Iris pigment epithelial cell (primary cell): Measurements from ENCODE around the gene DHRS1.
A peak's percentile ranks its signal among the peaks of the same experiment; 100 is the strongest.

Experiments used
- DNase-seq: peaks from one replicate; pipeline ENCODE4 v3.0.0-alpha.2; 2011; ENCODE audit warnings: low read depth

DHRS1 gene

DNA sequence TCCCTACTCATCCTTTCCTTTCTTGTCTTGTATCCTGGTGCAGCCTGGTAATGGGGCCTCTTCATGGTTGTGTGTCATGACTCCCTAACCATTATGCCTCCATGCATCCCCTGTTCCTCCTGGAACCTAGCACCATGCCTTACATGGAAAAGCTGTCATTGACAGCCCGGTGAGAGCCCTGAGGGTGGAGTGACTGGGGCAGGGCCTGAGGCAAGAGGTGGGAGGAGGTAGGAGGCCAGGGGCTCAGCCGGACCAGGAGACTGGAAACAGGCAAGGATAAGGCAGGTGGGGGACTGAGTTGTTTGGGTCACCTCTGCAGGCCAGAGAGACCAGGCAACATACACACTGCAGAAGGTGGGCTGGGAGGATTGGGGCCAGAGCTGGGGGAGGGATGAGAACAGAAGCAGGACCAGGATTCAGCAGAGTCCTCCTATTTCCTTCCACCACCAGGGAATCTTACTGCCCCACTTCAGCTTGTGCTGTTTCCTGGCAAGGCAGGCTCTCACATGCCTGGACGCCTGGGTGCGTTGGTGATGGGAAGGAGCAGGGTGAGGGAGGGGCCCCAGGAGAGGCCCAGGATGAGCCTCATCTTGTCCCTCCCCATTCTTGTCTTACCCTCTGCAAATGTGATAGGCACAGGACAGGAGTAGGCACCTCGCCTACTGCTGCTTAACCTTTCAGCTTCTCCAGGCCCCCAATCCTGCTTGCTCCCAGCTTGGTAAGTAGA is 10.1 kb upstream of the DHRS1 start, which contains the start of gene LTB4R2:
Gene LTB4R2, plus strand, starts transcription at position 603 of the 727 bp plus-strand sequence. CDS start 525 bp downstream, outside the sequence.
- no peak for DNase-seq

GRCh38 chr14:24308342-24309124 is 9.0 kb upstream of the DHRS1 start:
- DNase-seq: no peak

GRCh38 chr14:24307575-24308341 is 8.2 kb upstream of the DHRS1 start, which contains the start of gene CIDEB:
CIDEB (minus strand) TSS chr14:24307977; CDS start chr14:24307858, 119 bp downstream.
- peak; percentile 50 for DNase-seq

GRCh38 chr14:24307156-24307574 is 7.6 kb upstream of the DHRS1 start:
- no peak for DNase-seq

GRCh38 chr14:24304019-24304387 is 4.4 kb upstream of the DHRS1 start:
- no peak for DNase-seq

DNA sequence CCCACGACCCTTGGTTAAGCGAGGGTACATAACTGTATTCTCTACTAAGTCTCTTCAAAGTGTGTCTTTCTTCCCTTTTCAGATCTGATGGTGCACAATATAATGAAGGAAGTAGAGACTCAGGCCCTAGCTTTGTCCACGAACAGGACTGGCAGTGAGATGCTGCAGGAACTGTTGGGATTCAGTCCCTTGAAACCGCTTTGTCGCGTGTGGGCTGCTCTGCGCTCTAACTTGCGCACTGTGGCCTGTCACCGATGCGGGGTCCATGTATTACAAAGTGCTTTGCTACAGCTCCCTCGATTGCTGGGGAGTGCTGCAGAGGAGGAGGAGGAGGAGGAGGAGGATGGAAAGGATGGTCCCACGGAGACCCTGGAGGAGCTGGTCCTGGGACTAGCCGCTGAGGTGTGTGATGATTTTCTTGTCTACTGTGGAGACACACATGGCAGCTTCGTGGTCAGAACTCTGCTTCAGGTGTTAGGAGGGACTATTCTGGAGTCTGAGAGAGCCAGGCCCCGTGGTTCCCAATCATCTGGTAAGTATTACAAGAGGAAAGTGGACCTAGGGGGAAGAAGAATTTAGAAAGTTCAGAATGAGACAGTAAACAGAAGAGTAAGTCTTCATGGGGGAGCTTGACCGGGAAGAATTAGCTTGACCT is 873 bp upstream of the DHRS1 start:
- no peak for DNase-seq

DNA sequence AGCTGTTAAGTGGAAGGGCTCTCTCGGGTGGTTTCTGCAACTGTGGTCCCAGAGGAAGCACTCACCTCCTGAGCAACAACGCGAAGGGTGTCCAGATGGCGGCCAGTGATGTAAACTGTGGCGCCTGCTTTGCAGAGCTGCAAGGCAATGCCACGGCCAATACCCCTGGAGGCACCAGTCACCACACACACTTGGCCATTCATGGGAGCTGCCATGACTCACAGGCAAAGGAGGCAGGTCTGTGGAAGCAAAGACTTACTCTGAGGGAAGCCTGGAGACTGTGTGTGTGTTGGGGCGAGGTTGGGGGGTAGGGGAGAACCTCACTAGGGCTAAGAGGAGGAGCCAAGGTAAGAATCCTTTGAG is 707 bp downstream of the DHRS1 start:
- peak; percentile 77 for DNase-seq

DNA sequence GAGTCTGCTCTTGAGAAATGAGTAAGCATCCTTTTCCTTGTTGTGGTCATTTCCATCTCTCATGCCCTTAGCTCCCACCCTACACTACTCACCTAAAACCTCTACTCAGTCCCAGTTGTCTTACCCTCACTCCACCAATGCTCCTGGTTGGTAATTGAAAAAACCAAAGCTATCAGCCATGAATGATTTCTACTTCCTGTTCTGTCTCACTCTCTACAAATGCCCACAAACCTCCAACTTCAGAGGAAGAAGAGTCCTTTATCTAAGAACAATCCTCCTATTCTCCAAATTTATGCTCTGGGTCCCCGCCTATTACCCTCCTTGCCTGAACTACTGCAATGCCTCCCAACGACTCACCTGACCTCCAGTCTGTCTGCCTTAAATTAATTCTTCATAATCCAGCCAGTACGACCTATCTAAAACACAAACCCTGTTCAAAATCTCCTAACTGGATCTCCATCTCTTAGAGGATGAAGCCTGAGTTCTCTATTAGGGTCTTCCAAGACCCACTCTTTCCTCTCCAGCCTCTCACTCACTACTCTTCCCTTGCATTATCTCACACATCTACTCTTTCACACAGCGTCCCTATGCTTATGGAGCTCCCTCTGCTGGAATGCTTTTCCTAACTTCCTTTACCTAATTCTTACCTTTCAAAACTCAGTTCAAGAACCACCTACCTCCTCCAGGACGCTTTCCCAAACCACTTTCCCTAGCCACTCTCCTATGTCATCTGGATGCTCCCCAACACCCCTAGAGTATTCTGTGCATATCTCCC is 2.2 kb downstream of the DHRS1 start:
- DNase-seq: no peak

DNA sequence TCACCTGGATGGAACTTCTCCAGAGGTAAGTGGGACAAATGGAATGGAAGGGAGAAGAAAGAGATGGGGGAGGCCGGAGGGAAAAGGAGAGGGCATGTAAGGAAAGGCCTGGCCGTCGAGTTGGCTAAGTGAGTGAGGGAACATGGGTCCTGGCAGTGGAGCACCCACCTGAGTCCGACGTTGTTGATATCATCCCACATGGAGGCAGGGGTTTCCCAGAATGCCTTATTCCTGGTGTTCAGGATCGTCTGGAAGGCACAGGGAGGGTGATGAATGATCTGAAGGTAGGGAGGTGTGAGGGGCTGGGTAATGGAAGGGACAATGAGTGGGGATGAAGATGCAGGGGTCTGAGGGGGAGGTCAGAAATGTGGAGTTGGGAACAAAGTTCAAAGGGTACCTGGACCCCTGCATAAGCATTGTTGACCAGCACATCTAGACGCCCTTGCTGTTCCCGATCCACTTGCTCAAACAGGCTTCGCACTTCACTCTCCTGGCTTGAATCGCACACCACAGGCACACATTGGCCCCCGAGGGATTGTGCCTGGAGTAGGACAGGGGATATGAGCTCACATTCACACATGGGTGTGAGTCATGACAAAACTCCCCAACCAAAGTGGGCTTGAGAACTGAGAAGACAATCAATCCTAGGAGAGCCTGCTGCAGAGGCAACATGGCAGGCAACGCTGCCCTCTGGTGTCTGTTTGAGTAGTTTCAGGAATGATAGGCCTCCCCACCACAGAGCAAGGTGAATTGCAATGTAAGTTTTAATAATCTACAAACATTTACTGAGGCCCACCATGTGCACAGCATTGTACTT is 3.0 kb downstream of the DHRS1 start:
- DNase-seq: peak; percentile 94

GRCh38 chr14:24293525-24293924 is 6.1 kb downstream of the DHRS1 start:
- no peak for DNase-seq

GRCh38 chr14:24292118-24292807 is 7.3 kb downstream of the DHRS1 start:
- DNase-seq: no peak

GRCh38 chr14:24291446-24292117 is 8.0 kb downstream of the DHRS1 start:
- DNase-seq: no peak

DNA sequence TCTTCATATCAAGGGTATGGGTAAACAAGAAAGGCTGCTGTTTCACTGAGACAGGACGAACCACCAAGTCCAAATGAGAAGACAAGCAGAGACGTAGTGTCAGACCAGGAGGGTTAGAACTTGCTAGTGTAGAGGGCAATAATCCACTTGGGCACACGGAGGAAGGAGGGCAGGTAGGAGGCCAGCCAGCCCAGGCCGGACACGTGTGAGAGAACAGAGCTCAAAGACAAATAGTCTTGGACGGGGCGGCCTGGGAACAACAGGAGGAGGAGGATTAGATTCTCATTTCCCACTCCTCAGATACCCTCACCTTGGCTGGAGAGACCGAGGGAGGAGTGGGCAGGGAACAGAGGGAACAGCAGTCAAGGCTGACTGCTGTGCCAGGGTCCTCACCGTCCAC is 8.8 kb downstream of the DHRS1 start:
- no peak for DNase-seq

DNA sequence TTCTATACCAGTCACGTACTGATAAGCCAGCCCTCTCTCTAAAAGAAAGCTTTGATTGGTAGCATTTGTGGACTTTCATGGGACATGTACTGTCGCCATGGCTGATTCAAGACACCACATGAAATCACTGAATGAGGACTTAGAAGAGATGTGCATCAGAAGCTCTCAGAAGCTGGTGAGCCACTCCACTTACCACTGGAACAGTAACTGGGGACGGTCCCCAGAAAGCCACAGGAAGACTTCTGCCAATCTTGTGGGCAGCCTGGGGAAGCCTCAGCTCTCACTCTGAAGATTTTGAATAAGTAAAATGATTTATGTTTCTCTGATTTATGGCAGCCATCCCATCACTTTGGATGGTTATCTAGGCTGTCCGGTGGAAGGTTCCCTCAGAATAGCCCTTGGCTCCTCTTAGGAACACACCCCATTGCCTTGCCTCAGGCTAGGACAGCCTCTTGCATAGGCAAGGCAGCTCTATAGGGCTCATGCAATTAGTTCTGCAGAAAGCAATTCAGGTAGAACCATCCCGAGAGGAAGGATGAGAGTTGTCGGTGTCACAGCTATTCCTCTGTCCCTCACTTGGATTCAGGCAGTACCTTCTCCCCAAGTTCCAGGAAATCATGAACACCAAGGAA is 9.8 kb downstream of the DHRS1 start:
- no peak for DNase-seq

GRCh38 chr14:24286996-24287395 is 12.6 kb downstream of the DHRS1 start:
- no peak for DNase-seq

DNA sequence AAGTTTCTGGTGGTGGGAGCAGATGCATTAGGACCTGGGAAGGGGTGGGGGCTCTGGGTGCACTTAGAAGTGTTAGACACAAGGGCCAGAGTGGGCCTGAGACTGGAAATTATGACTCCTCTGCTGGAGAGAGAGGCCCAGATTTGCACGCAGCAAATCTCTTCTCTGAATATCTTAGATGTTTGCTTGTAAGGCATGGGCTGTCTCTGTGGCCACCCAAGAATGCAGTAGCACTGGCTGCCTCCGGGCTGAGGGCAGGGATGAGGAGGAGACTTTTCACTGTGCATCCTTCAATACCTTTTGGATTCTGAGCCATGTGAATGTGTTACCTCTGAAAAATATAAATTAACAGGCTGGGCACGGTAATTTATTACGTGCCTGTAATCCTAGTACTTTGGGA is 14.2 kb downstream of the DHRS1 start:
- no peak for DNase-seq

DNA sequence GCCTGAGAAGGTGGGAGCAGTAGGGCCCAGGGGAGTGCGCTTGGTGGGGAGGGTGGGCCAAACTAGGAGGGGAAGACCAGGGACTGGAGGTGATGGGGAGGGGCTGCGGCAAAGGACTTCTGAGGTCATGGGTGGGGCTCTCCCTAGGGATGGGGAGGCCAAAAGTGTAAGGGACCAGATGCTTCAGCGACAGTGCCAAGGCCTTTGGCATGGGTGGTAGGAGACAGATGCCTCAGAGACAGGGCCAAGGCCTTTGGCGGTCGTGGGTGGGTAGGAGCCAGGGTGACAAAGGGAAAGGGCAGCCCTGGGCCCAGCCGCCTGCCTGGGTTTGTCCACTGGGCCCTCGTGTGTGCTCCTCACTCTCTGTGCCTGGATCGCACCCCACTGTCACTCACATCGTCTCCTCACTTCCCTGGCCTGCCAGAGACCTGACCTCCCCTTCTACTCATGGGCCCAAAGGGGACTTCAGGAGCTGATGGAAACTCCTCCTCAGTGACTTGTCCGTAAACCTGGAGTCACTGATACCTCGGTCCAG is 15.0 kb downstream of the DHRS1 start:
- DNase-seq: no peak

DNA sequence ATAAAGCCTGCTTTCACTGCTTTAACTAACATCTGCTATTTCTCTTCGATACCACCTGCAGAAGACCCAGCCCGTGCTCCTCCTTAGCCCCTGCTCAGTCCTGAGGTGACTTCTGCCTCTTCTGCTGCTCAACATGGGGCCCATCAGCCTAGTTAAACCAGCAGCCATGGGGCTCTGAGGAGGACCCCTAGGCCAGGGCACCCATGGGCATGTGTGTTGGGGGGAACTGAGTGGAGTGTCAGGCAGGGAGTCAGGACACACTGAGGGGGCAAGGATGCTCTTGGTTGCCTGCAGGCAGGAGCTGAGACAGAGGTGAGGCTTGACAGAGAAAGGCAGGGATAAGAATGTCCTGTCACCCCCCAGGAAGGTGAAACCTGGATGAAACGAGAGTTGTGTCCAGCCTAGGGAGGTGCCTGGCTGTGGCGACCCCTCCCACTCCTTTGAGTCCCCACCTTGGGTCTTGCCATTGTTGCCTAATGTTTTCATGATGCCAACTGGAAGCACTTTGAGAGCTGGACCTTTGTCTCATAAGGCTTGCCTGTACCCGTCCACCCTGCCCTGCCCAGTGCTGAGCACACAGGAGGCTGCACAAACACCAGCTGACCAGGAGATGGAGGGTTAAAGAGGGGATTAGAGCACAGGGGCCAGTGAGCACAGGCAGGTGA is 15.7 kb downstream of the DHRS1 start:
- DNase-seq: no peak
